HG02970 (cell line): ENCODE measurements around the gene SLC43A1.
"Not testable (repeated sequence)": the region's sequence is repeated elsewhere in the genome, so short reads cannot be mapped to it uniquely, and the experiment has no call there.

ENCODE experiments used
- ATAC-seq: cut with Tn5 transposase; IDR thresholded peaks from one replicate; pipeline ENCODE4 v1.9.1; 2021; ENCODE audit warnings: mild to moderate bottlenecking, moderate library complexity, moderate number of reproducible peaks; ENCODE audit not compliant: unreplicated experiment, low FRiP score

The SLC43A1 gene

GRCh38 chr11:57515332-57516060, at the start of gene SLC43A1:
Gene SLC43A1, minus strand, starts transcription at chr11:57515702. Its CDS starts 1,591 bp downstream, at chr11:57514111.
- no peak for ATAC-seq

DNA sequence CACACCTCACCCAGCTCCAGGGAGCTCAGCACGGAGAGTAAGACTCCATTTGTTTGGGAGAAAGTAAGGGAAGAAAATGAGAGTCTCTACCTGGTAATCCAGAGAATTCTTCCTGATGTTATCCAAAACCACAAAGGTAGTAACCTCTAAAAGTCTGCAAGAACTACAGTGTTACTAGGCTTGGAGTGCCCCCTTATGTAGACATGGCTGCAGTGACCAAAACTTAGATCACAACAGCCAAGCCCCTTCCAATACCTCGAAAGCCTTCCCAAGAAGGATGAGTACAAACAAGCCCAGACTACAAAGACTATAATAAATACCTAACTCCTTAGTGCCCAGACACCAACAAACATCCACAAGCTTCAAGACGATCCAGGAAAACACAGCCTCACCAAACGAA, 47.1 kb upstream of the SLC43A1 start:
- no peak for ATAC-seq

DNA sequence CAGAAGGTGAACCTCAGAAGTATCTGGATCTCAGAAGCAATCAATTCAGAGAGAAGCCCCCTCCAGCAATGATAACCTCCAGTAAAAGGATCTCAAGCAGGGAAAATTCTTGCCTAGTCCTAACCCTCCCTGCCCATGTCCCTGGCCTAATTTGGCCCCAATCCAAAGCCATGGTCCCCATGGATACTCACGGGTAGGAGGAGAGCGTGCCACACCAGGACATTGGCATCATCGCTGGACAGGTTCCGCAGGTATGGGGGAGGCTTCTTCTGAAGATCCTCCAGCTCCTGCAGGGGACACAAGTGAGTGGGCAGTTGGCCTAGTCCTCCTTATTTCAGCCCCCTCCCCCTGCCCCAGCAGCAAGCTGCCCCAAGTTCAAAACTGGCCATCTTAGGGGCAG, 44.6 kb upstream of the SLC43A1 start:
- ATAC-seq, result no peak

- no peak for ATAC-seq
Observed at GRCh38 chr11:57556041-57556440, 40.5 kb upstream of the SLC43A1 start.

- no peak for ATAC-seq
Observed at GRCh38 chr11:57555393-57555792, 39.9 kb upstream of the SLC43A1 start.

- ATAC-seq, result no peak
Observed at GRCh38 chr11:57552479-57552878, 37.0 kb upstream of the SLC43A1 start.

GRCh38 chr11:57551941-57552340, 36.4 kb upstream of the SLC43A1 start:
- ATAC-seq, result no peak

GRCh38 chr11:57549983-57550382, 34.5 kb upstream of the SLC43A1 start:
- no peak for ATAC-seq

DNA sequence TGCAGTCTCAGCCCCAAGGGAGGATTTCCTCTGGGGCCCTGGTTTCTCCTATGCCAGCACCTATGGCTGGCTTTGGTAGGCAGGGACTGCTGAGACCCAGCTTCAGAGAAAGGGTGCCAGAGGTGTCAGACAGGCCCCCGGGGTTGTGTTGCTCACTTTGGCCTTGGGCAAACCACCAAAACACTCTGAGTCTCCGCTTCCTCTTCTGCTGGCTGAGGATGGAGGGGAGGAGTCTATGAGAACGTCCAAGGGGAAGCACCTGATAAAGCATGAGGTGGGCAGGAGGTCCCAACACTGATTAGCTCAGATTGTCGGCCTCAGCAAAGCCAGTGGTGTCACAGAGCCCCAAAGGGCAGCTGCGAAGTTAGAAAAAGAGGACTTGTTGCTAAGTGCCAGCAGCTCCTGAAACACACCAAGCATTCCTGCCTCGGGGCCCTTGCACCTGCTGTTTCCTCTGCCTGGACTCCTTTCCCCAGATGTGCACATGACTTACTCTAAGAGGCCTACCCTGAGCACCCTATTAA, 32.4 kb upstream of the SLC43A1 start:
- peak; percentile 84 for ATAC-seq

- ATAC-seq, result peak; percentile 45
Observed at GRCh38 chr11:57546869-57547475, 31.5 kb upstream of the SLC43A1 start.

DNA sequence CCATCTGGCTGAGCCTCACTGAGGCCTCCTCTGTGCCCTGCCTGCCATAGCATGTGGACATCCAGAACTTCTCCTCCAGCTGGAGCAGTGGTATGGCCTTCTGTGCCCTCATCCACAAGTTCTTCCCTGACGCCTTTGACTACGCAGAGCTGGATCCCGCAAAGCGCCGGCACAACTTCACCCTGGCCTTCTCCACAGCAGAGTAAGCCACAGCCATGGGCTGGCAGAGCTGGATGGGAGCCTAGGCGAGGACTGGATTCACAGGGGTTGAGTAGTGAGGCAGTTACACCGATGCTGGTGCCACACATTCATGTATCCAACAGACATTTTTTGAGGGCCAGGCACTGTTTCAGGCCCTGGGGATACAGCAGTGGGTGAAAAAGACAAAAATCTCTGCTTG, 30.9 kb upstream of the SLC43A1 start:
- no peak for ATAC-seq

DNA sequence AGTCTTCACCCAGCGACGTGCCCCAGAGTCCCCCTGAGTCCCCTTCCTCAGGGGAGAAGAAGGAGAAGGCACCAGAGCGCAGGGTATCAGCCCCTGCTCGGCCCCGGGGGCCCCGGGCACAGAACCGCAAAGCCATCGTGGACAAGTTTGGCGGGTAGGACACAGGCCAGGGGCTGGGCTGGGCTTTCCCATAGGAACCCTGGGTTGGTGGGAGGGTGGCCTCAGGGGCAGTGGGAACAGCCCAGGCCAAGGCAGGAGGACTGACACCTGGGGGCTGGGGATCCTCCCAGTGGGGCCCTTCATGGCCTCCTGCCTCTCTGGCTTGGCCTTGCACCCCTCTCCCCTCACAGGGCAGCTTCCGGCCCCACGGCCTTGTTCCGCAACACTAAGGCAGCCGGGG, 30.4 kb upstream of the SLC43A1 start:
- ATAC-seq, result no peak

DNA sequence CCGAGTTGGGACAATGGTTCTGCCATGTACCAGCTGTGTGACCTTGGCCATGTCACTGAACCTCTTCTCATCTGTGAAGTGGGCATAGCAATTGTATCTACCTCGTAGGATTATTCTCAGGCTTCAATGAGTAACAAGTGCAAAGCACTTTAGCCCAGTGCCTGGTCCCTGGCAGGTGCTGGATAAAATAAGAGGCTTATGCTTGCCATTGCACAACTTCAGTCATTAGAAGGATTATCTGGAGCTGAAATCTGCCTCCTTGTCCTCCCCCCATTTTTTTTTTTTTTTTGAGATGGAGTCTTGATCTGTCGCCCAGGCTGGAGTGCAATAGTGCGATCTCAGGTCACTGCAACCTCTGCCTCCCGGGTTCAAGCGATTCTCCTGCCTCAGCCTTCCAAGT, 29.1 kb upstream of the SLC43A1 start:
- no peak for ATAC-seq

DNA sequence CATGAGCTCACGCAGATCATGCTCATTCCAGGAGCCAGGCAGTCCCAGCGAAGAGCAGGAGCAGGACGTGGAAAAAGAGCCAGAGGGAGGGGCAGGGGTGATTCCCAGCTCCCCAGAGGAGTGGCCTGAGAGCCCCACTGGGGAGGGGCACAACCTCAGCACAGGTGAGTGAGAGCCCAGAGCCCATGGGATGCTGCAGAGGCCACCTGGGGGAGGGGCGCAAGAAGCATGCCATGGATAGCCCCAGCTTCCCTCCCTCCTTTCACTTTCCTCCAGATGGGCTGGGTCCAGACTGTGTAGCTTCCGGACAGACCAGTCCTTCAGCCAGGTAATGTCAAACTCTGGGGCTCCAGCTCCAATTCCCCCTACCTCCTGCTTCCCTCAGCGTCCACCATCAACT, 28.1 kb upstream of the SLC43A1 start:
- ATAC-seq, result no peak

DNA sequence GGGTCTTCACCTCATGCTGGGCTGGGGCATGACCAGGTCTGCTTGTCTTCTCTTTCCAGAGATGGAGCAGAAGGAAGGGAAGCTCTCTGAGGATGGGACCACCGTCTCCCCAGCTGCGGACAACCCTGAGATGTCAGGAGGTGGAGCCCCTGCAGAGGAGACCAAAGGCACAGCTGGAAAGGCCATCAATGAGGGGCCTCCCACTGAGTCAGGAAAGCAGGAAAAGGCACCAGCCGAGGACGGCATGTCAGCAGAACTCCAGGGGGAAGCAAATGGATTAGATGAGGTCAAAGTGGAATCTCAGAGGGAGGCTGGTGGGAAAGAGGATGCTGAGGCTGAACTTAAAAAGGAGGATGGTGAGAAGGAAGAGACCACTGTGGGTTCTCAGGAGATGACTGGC, 27.1 kb upstream of the SLC43A1 start:
- ATAC-seq, result no peak

DNA sequence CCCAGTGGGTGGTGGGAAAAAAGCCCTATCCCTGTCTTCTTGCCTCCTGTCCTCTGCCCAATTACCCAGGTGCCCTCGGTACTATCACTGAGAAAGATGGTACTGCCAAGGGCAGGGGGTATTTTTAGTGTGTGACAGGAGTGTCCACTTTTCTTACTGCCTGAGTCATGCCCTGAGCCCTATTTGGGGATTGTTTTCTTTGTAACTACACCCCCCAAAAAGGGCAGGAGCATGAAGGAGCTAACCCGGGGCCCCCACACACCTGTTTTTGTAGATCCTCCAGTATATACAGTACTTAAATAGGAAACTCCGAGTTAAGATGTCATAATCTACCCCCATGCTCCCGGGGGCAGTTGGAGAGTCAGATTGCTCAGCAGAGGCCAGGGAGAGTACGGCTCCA, 25.7 kb upstream of the SLC43A1 start:
- no peak for ATAC-seq

DNA sequence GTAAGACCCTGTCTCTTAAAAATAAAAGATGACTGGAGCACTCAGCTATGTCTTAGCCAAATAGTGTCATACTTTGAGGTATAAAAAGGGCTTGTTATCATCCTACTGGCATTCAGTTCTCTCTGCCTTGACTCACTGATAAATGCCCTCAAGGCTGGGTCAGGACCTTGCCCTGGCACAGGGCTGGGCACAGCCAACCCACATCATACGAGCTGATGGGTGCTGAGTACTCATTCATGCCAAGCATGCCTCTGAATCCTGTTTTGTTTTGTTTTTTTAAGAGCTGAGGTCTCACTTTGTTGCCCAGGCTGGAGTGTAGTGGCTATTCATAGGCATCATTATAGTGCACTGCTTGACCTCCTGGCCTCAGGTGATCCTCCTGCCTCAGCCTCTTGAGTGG, 23.8 kb upstream of the SLC43A1 start:
- no peak for ATAC-seq

GRCh38 chr11:57536947-57537619, 21.6 kb upstream of the SLC43A1 start, which contains the start of gene SMTNL1:
Gene SMTNL1, plus strand, starts transcription at chr11:57537595. Its CDS starts 5,048 bp downstream, at chr11:57542643.
- ATAC-seq, result no peak

DNA sequence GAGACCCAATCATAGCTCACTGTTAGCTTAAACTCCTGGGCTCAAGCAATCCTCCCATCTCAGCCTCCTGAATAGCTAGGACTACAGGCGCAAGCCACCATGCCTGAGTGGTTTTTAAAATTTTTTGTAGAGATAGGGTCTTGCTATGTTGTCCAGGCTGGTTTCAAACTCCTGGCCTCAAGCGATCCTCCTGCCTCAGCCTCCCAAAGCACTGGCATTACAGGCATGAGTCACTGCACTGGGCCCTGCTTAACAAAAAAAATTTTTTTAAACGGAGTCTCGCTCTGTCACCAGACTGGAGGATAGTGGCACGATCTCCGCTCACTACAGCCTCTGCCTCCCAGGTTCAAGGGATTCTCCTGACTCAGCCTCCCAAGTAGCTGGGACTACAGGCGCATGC, 18.9 kb upstream of the SLC43A1 start:
- ATAC-seq, result not testable (repeated sequence)

- ATAC-seq, result peak; percentile 98
Observed at GRCh38 chr11:57530596-57531507, 15.3 kb upstream of the SLC43A1 start, which contains the start of gene TIMM10. Gene TIMM10, minus strand, starts transcription at chr11:57530754. Its CDS starts 565 bp downstream, at chr11:57530189.
